Kidney (tissue), 14 donors: ENCODE data around the gene DDX25. TPM values are rescaled to one million over a fixed set of nuclear protein-coding genes. Genes with fewer than 3 reads are reported as not detected.

ENCODE experiments used
- DNase-seq, 5 donors: peaks; one replicate each; pipeline ENCODE4 v3.0.0-alpha.2; 2013 to 2020
- FAIRE-seq: peaks from 2 replicates; lab custom pipeline; 2012; peaks lifted over from hg19 to GRCh38; lab: Jason Lieb, UNC
- H3K27ac ChIP-seq, 2 donors: one replicate each; pipeline ENCODE4 v1.7.0; 2013; ENCODE audit warnings: low read depth in 2 of 2, low read length in 2 of 2, inconsistent platforms in 1 of 2
- H3K27me3 ChIP-seq: one replicate; pipeline ENCODE4 v1.7.1; 2013; ENCODE audit warnings: low read length, inconsistent platforms; ENCODE audit not compliant: control insufficient read depth, insufficient read depth
- H3K36me3 ChIP-seq, 3 donors: one replicate each; pipeline versions ENCODE4 v1.7.0 to v1.7.1; 2013; ENCODE audit warnings: low read length in 3 of 3, control low read depth in 1 of 3, inconsistent platforms in 1 of 3; ENCODE audit not compliant: insufficient read depth in 3 of 3, control insufficient read depth in 2 of 3
- H3K4me1 ChIP-seq, 3 donors: one replicate each; pipeline versions ENCODE4 v1.7.0 to v1.7.1; 2013; ENCODE audit warnings: low read length in 3 of 3, inconsistent platforms in 1 of 3, low read depth in 1 of 3; ENCODE audit not compliant: control insufficient read depth in 2 of 3, insufficient read depth in 2 of 3
- H3K4me3 ChIP-seq, 3 donors: one replicate each; pipeline versions ENCODE4 v1.7.0 to v1.8.1; 2013; ENCODE audit warnings: low read length in 3 of 3, control low read depth in 1 of 3, inconsistent platforms in 1 of 3
- H3K9ac ChIP-seq, 3 donors: one replicate each; pipeline versions ENCODE4 v1.7.0 to v1.7.1; 2013; ENCODE audit warnings: low read length in 3 of 3, control low read depth in 1 of 3, inconsistent platforms in 1 of 3
- H3K9me3 ChIP-seq, 3 donors: one replicate each; pipeline versions ENCODE4 v1.7.0 to v1.7.1; 2013; ENCODE audit warnings: low read length in 3 of 3, control low read depth in 1 of 3, inconsistent platforms in 1 of 3; ENCODE audit not compliant: control insufficient read depth in 2 of 3, insufficient read depth in 1 of 3
- intact Hi-C: fragments of 100-400 bp; cut with DNase I; formaldehyde crosslinking; loops from one replicate; pipeline ENCODE4 v1.11.1; 2022
- polyA plus RNA-seq: library from polyadenylated mRNA; stranded (reverse); fragments of 350-450 nt; fragmentation: Illumina TruSeq; extraction: RNeasy Lipid Tissue Mini Kit (QIAGEN cat#74804); gene quantifications from one replicate; pipeline ENCODE4 v1.2.3, GENCODE V29; 2014; ENCODE audit warnings: low read depth, low replicate concordance; ENCODE audit not compliant: insufficient read depth
- total RNA-seq: library from RNA; stranded (reverse); fragmentation: NEBNext Ultra II Directional; extraction: Animal tissue kit (Norgen Biotek cat#: 25700); gene quantifications from one replicate; pipeline ENCODE4 v1.2.1, GENCODE V29; 2021
- TF ChIP-seq, protein P1 (sequence below): IDR thresholded peaks from 3 replicates; pipeline ENCODE4 v1.5.1; 2012; ENCODE audit warnings: mild to moderate bottlenecking, moderate library complexity, borderline replicate concordance; ENCODE audit not compliant: insufficient read depth; ENCODE audit errors: extremely low read depth
- donor health status: control.
- donor health status: control.
- donor health status: control.
- donor health status: control.
- donor health status: control.
- donor health status: DM: yes; HTN: yes; CAD: no.
- donor health status: Normal renal cell carcinoma (clear cell type).

The DDX25 gene
- total and polyA plus RNA-seq, 2 donors from 2014 or later: 1.1 to 3.8 TPM

DNA sequence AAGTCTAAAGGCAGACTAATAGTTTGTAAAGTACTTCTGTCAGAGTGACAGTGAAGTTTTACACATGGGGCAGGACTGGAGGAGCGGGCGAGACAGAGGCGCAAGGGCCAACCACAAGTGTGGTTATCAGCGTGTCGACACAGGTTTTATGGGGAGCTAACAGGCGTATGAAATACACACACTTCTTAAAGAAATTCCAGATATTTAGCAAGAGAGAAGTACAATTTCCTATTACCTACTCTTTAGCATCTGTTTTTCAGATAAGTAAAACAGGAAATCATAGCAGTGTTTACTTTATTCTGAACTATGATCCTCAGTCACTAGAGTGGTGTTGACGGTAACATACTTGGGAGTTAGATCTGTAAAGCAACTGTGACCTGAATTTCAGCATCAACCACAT is 64.0 kb downstream of the DDX25 start:
- DNase-seq (peak in 2 of 5 donors; percentile 27 to 61), FAIRE-seq (no peak)
- H3K27me3 ChIP-seq: no peaks in the 10 kb centered on the region
- no peaks in the 10 kb centered on the region for H3K36me3 ChIP-seq
- no peak overlapping the region for H3K4me3 ChIP-seq
- intact Hi-C loops: no loop called here
- no peaks in the 10 kb centered on the region for H3K9me3 ChIP-seq
- no peak overlapping the region for H3K9ac ChIP-seq
- H3K27ac ChIP-seq: no peak overlapping the region
- TF ChIP-seq, protein P1, sequence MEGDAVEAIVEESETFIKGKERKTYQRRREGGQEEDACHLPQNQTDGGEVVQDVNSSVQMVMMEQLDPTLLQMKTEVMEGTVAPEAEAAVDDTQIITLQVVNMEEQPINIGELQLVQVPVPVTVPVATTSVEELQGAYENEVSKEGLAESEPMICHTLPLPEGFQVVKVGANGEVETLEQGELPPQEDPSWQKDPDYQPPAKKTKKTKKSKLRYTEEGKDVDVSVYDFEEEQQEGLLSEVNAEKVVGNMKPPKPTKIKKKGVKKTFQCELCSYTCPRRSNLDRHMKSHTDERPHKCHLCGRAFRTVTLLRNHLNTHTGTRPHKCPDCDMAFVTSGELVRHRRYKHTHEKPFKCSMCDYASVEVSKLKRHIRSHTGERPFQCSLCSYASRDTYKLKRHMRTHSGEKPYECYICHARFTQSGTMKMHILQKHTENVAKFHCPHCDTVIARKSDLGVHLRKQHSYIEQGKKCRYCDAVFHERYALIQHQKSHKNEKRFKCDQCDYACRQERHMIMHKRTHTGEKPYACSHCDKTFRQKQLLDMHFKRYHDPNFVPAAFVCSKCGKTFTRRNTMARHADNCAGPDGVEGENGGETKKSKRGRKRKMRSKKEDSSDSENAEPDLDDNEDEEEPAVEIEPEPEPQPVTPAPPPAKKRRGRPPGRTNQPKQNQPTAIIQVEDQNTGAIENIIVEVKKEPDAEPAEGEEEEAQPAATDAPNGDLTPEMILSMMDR: no peak
- H3K4me1 ChIP-seq: no peaks in the 10 kb centered on the region

GRCh38 chr11:125971618-125972017 is 67.3 kb downstream of the DDX25 start:
- Histone ChIP-seq H3K9ac (no peak overlapping the region), H3K9me3 (no peaks in the 10 kb centered on the region), H3K36me3 (no peaks in the 10 kb centered on the region), H3K27me3 (no peaks in the 10 kb centered on the region), H3K4me1 (no peaks in the 10 kb centered on the region), H3K4me3 (no peak overlapping the region), H3K27ac (no peak overlapping the region)
- TF ChIP-seq, protein P1: no peak
- FAIRE-seq (no peak), DNase-seq (peak in 1 of 5 donors; percentile 50)
- intact Hi-C loops: no loop called here

DNA sequence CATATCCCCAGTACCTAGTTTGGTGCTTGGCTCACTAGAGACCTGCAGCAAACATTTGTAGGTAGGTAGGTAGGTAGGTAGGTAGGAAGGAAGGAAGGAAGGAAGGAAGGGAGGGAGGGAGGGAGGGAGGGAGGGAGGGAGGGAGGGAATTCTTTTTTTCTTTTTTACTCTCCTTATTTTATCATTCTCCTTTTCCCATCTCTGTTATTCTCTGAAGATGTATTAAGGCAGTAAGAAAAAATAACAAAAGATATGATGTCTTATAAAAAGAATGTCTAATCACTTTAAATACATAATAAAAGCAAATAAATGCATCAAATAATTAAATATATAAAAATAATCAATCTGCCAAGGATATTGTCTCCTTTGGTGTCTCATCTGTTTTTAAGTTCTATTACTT is 70.0 kb downstream of the DDX25 start:
- DNase-seq (no peak), FAIRE-seq (no peak)
- intact Hi-C loops: no loop called here
- TF ChIP-seq, protein P1: no peak
- Histone ChIP-seq H3K27me3 (no peaks in the 10 kb centered on the region), H3K27ac (no peak overlapping the region), H3K9ac (no peak overlapping the region), H3K4me1 (no peaks in the 10 kb centered on the region), H3K9me3 (no peaks in the 10 kb centered on the region), H3K4me3 (no peak overlapping the region), H3K36me3 (no peaks in the 10 kb centered on the region)

GRCh38 chr11:125975634-125976033 is 71.3 kb downstream of the DDX25 start:
- TF ChIP-seq, protein P1: no peak
- no peak overlapping the region for H3K27ac ChIP-seq
- intact Hi-C loops: no loop called here

More at GRCh38 chr11:125975634-125976033, 71.3 kb downstream of the DDX25 start:
- FAIRE-seq (no peak), DNase-seq (no peak)
- no peaks in the 10 kb centered on the region for H3K9me3 ChIP-seq
- no peak overlapping the region for H3K9ac ChIP-seq
- H3K4me3 ChIP-seq: no peak overlapping the region
- no peaks in the 10 kb centered on the region for H3K4me1 ChIP-seq
- no peaks in the 10 kb centered on the region for H3K27me3 ChIP-seq
- no peaks in the 10 kb centered on the region for H3K36me3 ChIP-seq
